Upper lobe of right lung (tissue), 1 donor: Measurements from ENCODE around the gene FRMD4A. TPM values are rescaled to one million over a fixed set of nuclear protein-coding genes. Genes with fewer than 3 reads are reported as not detected.

Source experiments
- ATAC-seq: fragments of 200-7000 bp; cut with Tn5 transposase; one replicate; pipeline ENCODE4 v1.9.1; 2020; ENCODE audit warnings: mild to moderate bottlenecking, moderate library complexity
- DNase-seq: peaks from one replicate; pipeline ENCODE4 v3.0.0-alpha.2; 2020
- H3K27ac ChIP-seq: fragments of 200-600 bp; one replicate; pipeline ENCODE4 v1.8.0; 2022
- H3K27me3 ChIP-seq: fragments of 200-600 bp; one replicate; pipeline ENCODE4 v1.8.0; 2022; ENCODE audit warnings: mild to moderate bottlenecking
- H3K36me3 ChIP-seq: fragments of 200-600 bp; one replicate; pipeline ENCODE4 v1.8.0; 2022
- H3K4me1 ChIP-seq: fragments of 200-600 bp; one replicate; pipeline ENCODE4 v1.8.0; 2022
- H3K4me3 ChIP-seq: fragments of 200-600 bp; one replicate; pipeline ENCODE4 v1.8.0; 2022; ENCODE audit warnings: mild to moderate bottlenecking
- H3K9me3 ChIP-seq: fragments of 200-600 bp; one replicate; pipeline ENCODE4 v1.8.0; 2022
- CTCF ChIP-seq: fragments of 200-600 bp; IDR thresholded peaks from one replicate; pipeline ENCODE4 v1.8.0; 2022; ENCODE audit warnings: antibody characterized with exemption
- intact Hi-C: fragments of 100-400 bp; cut with DNase I; formaldehyde crosslinking; loops from one replicate; pipeline ENCODE4 v1.11.0; 2022
- total RNA-seq: library from RNA; stranded (reverse); fragmentation: NEBNext Ultra II Directional; extraction: Animal tissue kit (Norgen Biotek cat#: 25700); gene quantifications from one replicate; pipeline ENCODE4 v1.2.1, GENCODE V29; 2021
- donor health status: DM: no; HTN: yes; CAD: no; lungs with severe emphysema.

FRMD4A gene
- total RNA-seq, 1 donor from 2014 or later, result 38.3 TPM

DNA sequence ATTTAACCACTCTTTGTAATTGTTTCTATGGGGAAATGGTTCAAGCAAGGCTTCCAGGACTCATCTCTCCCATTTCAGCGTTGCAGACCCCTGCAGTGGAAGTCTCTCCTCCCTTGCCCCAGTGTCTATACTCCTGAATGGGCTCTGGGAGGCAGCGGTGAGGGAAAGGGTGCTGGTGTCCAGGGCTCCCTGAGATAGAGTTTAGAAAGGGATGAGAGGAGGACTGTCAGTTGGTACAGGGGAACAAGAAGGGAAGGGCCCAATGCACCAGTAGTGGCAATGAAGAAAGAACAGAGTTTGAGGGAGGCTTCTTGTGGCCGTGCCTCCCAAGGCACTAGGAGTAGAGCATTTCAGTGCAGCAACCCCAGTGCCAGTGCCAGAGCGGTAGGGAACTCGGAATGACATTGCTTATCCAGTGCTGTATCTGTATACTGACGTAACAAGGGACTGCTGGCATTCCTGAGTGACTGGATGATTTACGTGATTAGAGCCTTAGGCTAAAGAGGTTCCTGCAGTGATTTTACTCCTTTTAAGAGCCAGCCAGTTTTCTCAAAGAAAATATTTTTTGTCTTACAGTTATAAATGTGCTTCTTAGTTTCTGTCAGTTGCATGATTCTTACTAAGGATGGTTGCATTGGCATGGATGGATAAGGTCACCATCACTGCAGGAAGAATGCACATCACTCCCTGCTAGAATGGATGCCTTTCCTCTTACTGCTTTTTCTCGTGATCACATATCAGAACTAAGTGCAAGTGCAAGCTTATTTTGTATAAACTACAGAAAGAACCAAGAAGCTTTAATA, 716.0 kb downstream of the FRMD4A start:
- TF ChIP-seq CTCF, result no peak

DNA sequence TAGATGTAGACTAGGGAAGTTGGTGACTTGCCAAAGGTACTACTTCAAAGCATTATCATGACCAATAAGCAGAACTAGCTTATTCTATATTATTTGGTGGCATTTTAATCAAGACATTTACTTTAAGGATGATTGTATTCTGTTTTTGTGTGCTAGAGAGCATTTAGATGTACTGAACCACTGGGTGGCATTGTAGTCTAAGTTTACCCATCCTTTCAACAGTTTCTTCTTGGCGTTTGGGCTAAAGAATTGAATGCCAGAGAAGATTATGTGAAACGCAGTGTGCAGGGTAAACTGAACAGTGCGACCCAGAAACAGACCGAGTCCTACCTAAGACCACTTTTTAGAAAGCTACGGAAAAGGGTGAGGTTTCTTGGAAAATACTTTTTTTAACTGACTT, 717.2 kb downstream of the FRMD4A start:
- no peak overlapping the region for H3K27ac ChIP-seq
- ATAC-seq (no peak), DNase-seq (no peak)
- TF ChIP-seq CTCF, result peak; percentile 29
- H3K36me3 ChIP-seq, result peaks cover 90% of the 10 kb centered on the region
- no peaks in the 10 kb centered on the region for H3K9me3 ChIP-seq
- H3K4me1 ChIP-seq, result no peaks in the 10 kb centered on the region
- intact Hi-C loops, result loop anchor here (5.0 kb wide), 1 partner anchor 164 kb away; no protein-coding TSS in a partner anchor
- no peaks in the 10 kb centered on the region for H3K27me3 ChIP-seq
- H3K4me3 ChIP-seq, result no peak overlapping the region

More for the DNA sequence above, 716.0 kb downstream of the FRMD4A start:
- Histone ChIP-seq H3K4me3 (no peak overlapping the region), H3K27ac (no peak overlapping the region), H3K27me3 (no peaks in the 10 kb centered on the region), H3K4me1 (no peaks in the 10 kb centered on the region), H3K36me3 (peaks cover 89% of the 10 kb centered on the region), H3K9me3 (no peaks in the 10 kb centered on the region)
- ATAC-seq (no peak), DNase-seq (no peak)
- intact Hi-C loops, result loop anchor here (5.0 kb wide), 1 partner anchor 163 kb away; no protein-coding TSS in a partner anchor

DNA sequence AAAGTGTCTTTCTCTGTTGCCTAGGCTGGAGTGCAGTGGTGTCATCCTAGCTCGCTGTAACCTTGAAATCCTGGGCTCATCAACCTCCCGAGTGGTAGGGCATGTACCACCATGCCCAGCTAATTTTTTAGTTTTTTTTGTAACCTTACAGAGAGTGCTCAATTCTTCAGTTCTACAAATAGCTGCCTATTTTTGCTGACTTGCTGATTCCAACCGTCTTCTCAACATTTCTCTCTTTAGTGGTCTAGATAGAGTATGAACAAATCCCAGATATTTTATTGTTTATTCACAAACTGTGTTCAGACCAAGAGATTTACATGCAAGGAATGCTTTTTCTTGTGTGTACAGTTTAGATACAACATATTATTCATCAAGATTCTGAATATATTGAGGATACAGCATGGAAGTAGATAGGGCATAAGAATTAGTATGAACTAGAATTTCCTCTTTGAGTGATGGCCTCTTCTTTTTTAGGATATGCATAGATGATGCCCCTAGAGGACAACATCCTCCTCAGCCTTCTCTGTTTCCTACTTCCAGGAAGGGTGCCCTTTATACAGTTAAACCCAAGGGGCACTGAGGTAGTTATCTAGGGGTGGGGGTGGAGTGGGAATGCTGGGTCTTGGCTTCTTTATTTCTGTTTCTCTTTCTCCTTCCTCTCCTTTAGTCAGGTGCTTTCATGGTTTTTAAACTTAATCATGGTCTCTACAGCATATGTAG, 717.9 kb downstream of the FRMD4A start:
- DNase-seq (no peak), ATAC-seq (no peak)
- TF ChIP-seq CTCF, result no peak
- H3K27ac ChIP-seq, result no peak overlapping the region
- intact Hi-C loops, result loop anchor here (5.0 kb wide), 1 partner anchor 164 kb away; no protein-coding TSS in a partner anchor
- H3K36me3 ChIP-seq, result peaks cover 85% of the 10 kb centered on the region
- no peak overlapping the region for H3K4me3 ChIP-seq
- H3K27me3 ChIP-seq, result no peaks in the 10 kb centered on the region
- H3K9me3 ChIP-seq, result no peaks in the 10 kb centered on the region
- no peaks in the 10 kb centered on the region for H3K4me1 ChIP-seq

GRCh38 chr10:13608246-13608853, 722.4 kb downstream of the FRMD4A start:
- no peak for ATAC-seq

More at GRCh38 chr10:13608246-13608853, 722.4 kb downstream of the FRMD4A start:
- no peaks in the 10 kb centered on the region for H3K9me3 ChIP-seq
- H3K4me1 ChIP-seq, result no peaks in the 10 kb centered on the region
- H3K27me3 ChIP-seq, result no peaks in the 10 kb centered on the region
- H3K4me3 ChIP-seq, result no peak overlapping the region
- H3K36me3 ChIP-seq, result peaks cover 72% of the 10 kb centered on the region
- no peak for DNase-seq
- intact Hi-C loops, result no loop called here
- H3K27ac ChIP-seq, result no peak overlapping the region
- TF ChIP-seq CTCF, result no peak
